Gastrocnemius medialis (tissue), 4 donors: Measurements from ENCODE around the gene FXYD4. TPM values are rescaled to one million over a fixed set of nuclear protein-coding genes. Genes with fewer than 3 reads are reported as not detected.

Experiments
- ATAC-seq, 2 donors: fragments of 150-250 bp; one replicate each; pipeline ENCODE4 v1.9.1; 2016
- DNase-seq, 2 donors: peaks; one replicate each; pipeline ENCODE4 v3.0.0-alpha.2; 2019
- H3K27ac ChIP-seq, 4 donors: fragments of 200-600 bp; sonication (generic); 1 replicate in 1 of 4; 2 replicates in 3 of 4; pipeline ENCODE4 v1.5.1; 2016 to 2018; ENCODE audit warnings: mild to moderate bottlenecking in 2 of 4, moderate library complexity in 1 of 4
- H3K27me3 ChIP-seq, 3 donors: fragments of 200-600 bp; sonication (generic) in 2 of 3; 1 replicate in 1 of 3; 2 replicates in 2 of 3; pipeline versions ENCODE4 v1.5.1 to v1.6.0; 2016 to 2019; ENCODE audit warnings: mild to moderate bottlenecking in 1 of 3, moderate library complexity in 1 of 3
- H3K36me3 ChIP-seq, 2 donors: fragments of 200-600 bp; sonication (generic) in 1 of 2; one replicate each; pipeline ENCODE4 v1.5.1; 2017 to 2018
- H3K4me1 ChIP-seq, 2 donors: fragments of 200-600 bp; sonication (generic) in 1 of 2; one replicate each; pipeline ENCODE4 v1.5.1; 2016 to 2017; ENCODE audit warnings: mild to moderate bottlenecking in 2 of 2
- H3K4me3 ChIP-seq, 4 donors: fragments of 200-600 bp; sonication (generic) in 3 of 4; 1 replicate in 1 of 4; 2 replicates in 3 of 4; pipeline ENCODE4 v1.5.1; 2016 to 2019; ENCODE audit warnings: mild to moderate bottlenecking in 2 of 4
- H3K9me3 ChIP-seq, 3 donors: fragments of 200-600 bp; sonication (generic) in 2 of 3; 1 replicate in 1 of 3; 2 replicates in 2 of 3; pipeline ENCODE4 v1.5.1; 2016 to 2019
- CTCF ChIP-seq, 5 experiments: fragments of 450-650 bp in 3 of 5; fragments of 200-600 bp in 2 of 5; sonication (generic) in 2 of 5; IDR thresholded peaks in 4 of 5; conservative IDR thresholded peaks in 1 of 5; 1 replicate in 4 of 5; 2 replicates in 1 of 5; pipeline ENCODE4 v1.5.1; 2016 to 2019; ENCODE audit warnings: antibody characterized with exemption in 5 of 5, mild to moderate bottlenecking in 3 of 5, moderate library complexity in 3 of 5
- POLR2A ChIP-seq, 2 donors: fragments of 450-650 bp; IDR thresholded peaks; one replicate each; pipeline ENCODE4 v1.6.1; 2017; ENCODE audit warnings: antibody characterized with exemption in 2 of 2, mild to moderate bottlenecking in 2 of 2, moderate library complexity in 2 of 2
- in situ Hi-C, 4 donors: fragments of 200-750 bp; cut with MboI; loops; one replicate each; pipeline versions ENCODE4 v1.15.0 to v1.8.0; 2017; ENCODE audit warnings: low sequenced_read_pairs in 4 of 4
- intact Hi-C: fragments of 100-400 bp; cut with DNase I; formaldehyde crosslinking; loops from one replicate; pipeline ENCODE4 v1.15.1; 2023; ENCODE audit warnings: low total_unique reads
- total RNA-seq, 4 donors: library from RNA; depleted of rRNA; stranded (reverse); fragments of >200 nt; gene quantifications; one replicate each; pipeline versions ENCODE4 v1.1.0 to v1.2.3, GENCODE V29; 2016

FXYD4 gene
- total RNA-seq, 4 donors from 2014 or later = not detected

- no peak overlapping the region for H3K27ac ChIP-seq
- TF ChIP-seq CTCF (IDR thresholded peaks at IDR 0.05 in 4 of 5, conservative IDR thresholded peaks at IDR 0.05 in 1 of 5) = no peak
- no peak for TF ChIP-seq POLR2A (IDR thresholded peaks at IDR 0.05)
- ATAC-seq (no peak), DNase-seq (peak in 1 of 2 donors; percentile 1)
- peaks cover 10 to 12% of the 10 kb centered on the region in 2 donors for H3K4me1 ChIP-seq
- H3K36me3 ChIP-seq = peaks cover 0 to 58% of the 10 kb centered on the region in 2 donors
- no peak overlapping the region for H3K4me3 ChIP-seq
- no peaks in the 10 kb centered on the region for H3K9me3 ChIP-seq
- in situ Hi-C loops = no loop called here
- no peaks in the 10 kb centered on the region for H3K27me3 ChIP-seq
- intact Hi-C loops = no loop called here
These were observed 15.1 kb downstream of the FXYD4 start for GRCh38 chr10:43386549-43386948.

- no peak overlapping the region for H3K27ac ChIP-seq
- TF ChIP-seq POLR2A (IDR thresholded peaks at IDR 0.05) (no peak), CTCF (IDR thresholded peaks at IDR 0.05 in 4 of 5, conservative IDR thresholded peaks at IDR 0.05 in 1 of 5) (no peak)
- DNase-seq = peak in 1 of 2 donors; percentile 9
- peaks cover 0 to 64% of the 10 kb centered on the region in 2 donors for H3K36me3 ChIP-seq
- H3K27me3 ChIP-seq = no peaks in the 10 kb centered on the region
- in situ Hi-C loops (no loop called here), intact Hi-C loops (no loop called here)
- H3K4me1 ChIP-seq = peaks cover 10 to 12% of the 10 kb centered on the region in 2 donors
- no peak for ATAC-seq
- H3K4me3 ChIP-seq = no peak overlapping the region
- H3K9me3 ChIP-seq = no peaks in the 10 kb centered on the region
These were observed 15.7 kb downstream of the FXYD4 start for GRCh38 chr10:43386981-43387677.

GRCh38 chr10:43387678-43388032 is 16.2 kb downstream of the FXYD4 start:
- peaks cover 0 to 69% of the 10 kb centered on the region in 2 donors for H3K36me3 ChIP-seq
- H3K27ac ChIP-seq = no peak overlapping the region
- ATAC-seq = no peak
- DNase-seq = peak in 1 of 2 donors; percentile 4
- intact Hi-C loops = no loop called here
- no peaks in the 10 kb centered on the region for H3K27me3 ChIP-seq
- peaks cover 10 to 12% of the 10 kb centered on the region in 2 donors for H3K4me1 ChIP-seq
- in situ Hi-C loops = no loop called here
- H3K4me3 ChIP-seq = no peak overlapping the region
- no peak for TF ChIP-seq POLR2A (IDR thresholded peaks at IDR 0.05)
- no peak for TF ChIP-seq CTCF (IDR thresholded peaks at IDR 0.05 in 4 of 5, conservative IDR thresholded peaks at IDR 0.05 in 1 of 5)
- no peaks in the 10 kb centered on the region for H3K9me3 ChIP-seq

GRCh38 chr10:43389867-43390266 is 18.4 kb downstream of the FXYD4 start:
- ATAC-seq (no peak), DNase-seq (peak in 1 of 2 donors; percentile 0)
- TF ChIP-seq POLR2A (IDR thresholded peaks at IDR 0.05) = no peak
- no peaks in the 10 kb centered on the region for H3K27me3 ChIP-seq
- in situ Hi-C loops = no loop called here
- no peaks in the 10 kb centered on the region for H3K9me3 ChIP-seq
- intact Hi-C loops = no loop called here
- no peak overlapping the region for H3K4me3 ChIP-seq
- H3K27ac ChIP-seq = peak overlapping the region in 1 of 4 donors; percentile 1
- peaks cover 10 to 12% of the 10 kb centered on the region in 2 donors for H3K4me1 ChIP-seq
- peaks cover 0 to 91% of the 10 kb centered on the region in 2 donors for H3K36me3 ChIP-seq

- ATAC-seq (no peak), DNase-seq (no peak)
- intact Hi-C loops (no loop called here), in situ Hi-C loops (no loop called here)
- no peak overlapping the region for H3K4me3 ChIP-seq
- H3K9me3 ChIP-seq = no peaks in the 10 kb centered on the region
- H3K27me3 ChIP-seq = no peaks in the 10 kb centered on the region
- H3K27ac ChIP-seq = peak overlapping the region in 1 of 4 donors; percentile 1
- peaks cover 11 to 14% of the 10 kb centered on the region in 2 donors for H3K4me1 ChIP-seq
- TF ChIP-seq POLR2A (IDR thresholded peaks at IDR 0.05) (no peak), CTCF (IDR thresholded peaks at IDR 0.05 in 4 of 5, conservative IDR thresholded peaks at IDR 0.05 in 1 of 5) (no peak)
- peaks cover 0 to 92% of the 10 kb centered on the region in 2 donors for H3K36me3 ChIP-seq
These were observed 18.9 kb downstream of the FXYD4 start for GRCh38 chr10:43390333-43390732.
